ENCODE data around the gene FHDC1.

- TF ChIP-seq, protein P1, sequence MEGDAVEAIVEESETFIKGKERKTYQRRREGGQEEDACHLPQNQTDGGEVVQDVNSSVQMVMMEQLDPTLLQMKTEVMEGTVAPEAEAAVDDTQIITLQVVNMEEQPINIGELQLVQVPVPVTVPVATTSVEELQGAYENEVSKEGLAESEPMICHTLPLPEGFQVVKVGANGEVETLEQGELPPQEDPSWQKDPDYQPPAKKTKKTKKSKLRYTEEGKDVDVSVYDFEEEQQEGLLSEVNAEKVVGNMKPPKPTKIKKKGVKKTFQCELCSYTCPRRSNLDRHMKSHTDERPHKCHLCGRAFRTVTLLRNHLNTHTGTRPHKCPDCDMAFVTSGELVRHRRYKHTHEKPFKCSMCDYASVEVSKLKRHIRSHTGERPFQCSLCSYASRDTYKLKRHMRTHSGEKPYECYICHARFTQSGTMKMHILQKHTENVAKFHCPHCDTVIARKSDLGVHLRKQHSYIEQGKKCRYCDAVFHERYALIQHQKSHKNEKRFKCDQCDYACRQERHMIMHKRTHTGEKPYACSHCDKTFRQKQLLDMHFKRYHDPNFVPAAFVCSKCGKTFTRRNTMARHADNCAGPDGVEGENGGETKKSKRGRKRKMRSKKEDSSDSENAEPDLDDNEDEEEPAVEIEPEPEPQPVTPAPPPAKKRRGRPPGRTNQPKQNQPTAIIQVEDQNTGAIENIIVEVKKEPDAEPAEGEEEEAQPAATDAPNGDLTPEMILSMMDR (IDR thresholded peaks at IDR 0.05): no peak
- TF ChIP-seq SIN3A (IDR thresholded peaks at IDR 0.05; ENCODE audit: borderline replicate concordance, insufficient read depth, low read depth, low read length): no peak
These were observed 82.6 kb downstream of the FHDC1 start for GRCh38 chr4:153018684-153019083.
